HG03064 (cell line): Measurements from ENCODE around the gene DNAJB8.

Experiments
- ATAC-seq: cut with Tn5 transposase; IDR thresholded peaks from one replicate; pipeline ENCODE4 v1.9.1; 2021; ENCODE audit warnings: low read depth; ENCODE audit not compliant: unreplicated experiment

DNAJB8 gene

GRCh38 chr3:128495435-128495970, 28.8 kb upstream of the DNAJB8 start:
- ATAC-seq, result no peak

GRCh38 chr3:128494367-128494650, 27.6 kb upstream of the DNAJB8 start:
- no peak for ATAC-seq

GRCh38 chr3:128493570-128494366, 27.1 kb upstream of the DNAJB8 start:
- no peak for ATAC-seq

- no peak for ATAC-seq
Measured at GRCh38 chr3:128492671-128493569, 26.2 kb upstream of the DNAJB8 start, which contains the start of gene GATA2. Gene GATA2 (minus strand): TSS chr3:128493201. CDS start chr3:128487031, 6,170 bp downstream.

- ATAC-seq, result no peak
Measured at GRCh38 chr3:128491941-128492670, 25.4 kb upstream of the DNAJB8 start.

GRCh38 chr3:128491691-128491940, 24.9 kb upstream of the DNAJB8 start:
- no peak for ATAC-seq

- no peak for ATAC-seq
Measured at GRCh38 chr3:128490915-128491690, 24.4 kb upstream of the DNAJB8 start.

- no peak for ATAC-seq
Measured at GRCh38 chr3:128490650-128490914, 23.9 kb upstream of the DNAJB8 start.

- no peak for ATAC-seq
Measured at GRCh38 chr3:128489927-128490649, 23.4 kb upstream of the DNAJB8 start.

GRCh38 chr3:128489674-128489926, 22.9 kb upstream of the DNAJB8 start:
- no peak for ATAC-seq

GRCh38 chr3:128488991-128489673, 22.4 kb upstream of the DNAJB8 start:
- no peak for ATAC-seq

GRCh38 chr3:128488636-128488990, 21.9 kb upstream of the DNAJB8 start:
- no peak for ATAC-seq

GRCh38 chr3:128487813-128488635, 21.3 kb upstream of the DNAJB8 start:
- ATAC-seq, result no peak

GRCh38 chr3:128487538-128487812, 20.8 kb upstream of the DNAJB8 start:
- ATAC-seq, result no peak

- ATAC-seq, result no peak
Measured at GRCh38 chr3:128486681-128487537, 20.2 kb upstream of the DNAJB8 start.

- ATAC-seq, result no peak
Measured at GRCh38 chr3:128486205-128486628, 19.5 kb upstream of the DNAJB8 start.

- ATAC-seq, result no peak
Measured at GRCh38 chr3:128485282-128486204, 18.9 kb upstream of the DNAJB8 start.
